ENCODE data around the gene CACNB1. TPM values are rescaled to one million over a fixed set of nuclear protein-coding genes. Genes with fewer than 3 reads are reported as not detected.

CACNB1 gene
- total and polyA plus RNA-seq, 2 of the 13 experiments (the other 11 are each of a cell fraction or from before 2014, with no cell fraction given): 0.75 to 1.5 TPM

DNA sequence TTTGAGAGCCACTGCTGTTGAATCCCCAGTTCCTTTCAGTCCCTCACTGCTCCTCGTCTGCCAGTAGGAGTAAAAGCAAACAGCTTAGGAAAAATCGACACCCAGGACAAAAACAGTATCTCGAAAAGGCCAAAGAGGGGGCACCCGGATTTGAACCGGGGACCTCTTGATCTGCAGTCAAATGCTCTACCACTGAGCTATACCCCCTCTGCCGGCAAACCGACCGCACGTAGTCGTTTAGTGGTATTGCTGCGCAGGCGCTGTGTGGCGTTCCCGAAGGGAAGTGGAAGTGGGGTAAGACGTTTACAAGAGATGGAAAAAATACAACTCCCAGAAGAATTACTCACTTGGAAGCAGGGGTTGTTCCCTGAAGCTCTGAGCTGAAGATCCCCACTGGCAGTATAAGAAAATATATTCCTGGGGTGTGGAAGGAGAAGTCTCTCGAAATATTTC lies 43.8 kb downstream of the CACNB1 start (continued):
- no peak for TF ChIP-seq ZBTB20 (CRISPR knock-in tag; IDR thresholded peaks at IDR 0.05; ENCODE audit: borderline replicate concordance, low read depth)
- TF ChIP-seq, protein P1, sequence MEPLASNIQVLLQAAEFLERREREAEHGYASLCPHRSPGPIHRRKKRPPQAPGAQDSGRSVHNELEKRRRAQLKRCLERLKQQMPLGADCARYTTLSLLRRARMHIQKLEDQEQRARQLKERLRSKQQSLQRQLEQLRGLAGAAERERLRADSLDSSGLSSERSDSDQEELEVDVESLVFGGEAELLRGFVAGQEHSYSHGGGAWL (CRISPR knock-in tag; IDR thresholded peaks at IDR 0.05): no peak
- TF ChIP-seq, protein P2, sequence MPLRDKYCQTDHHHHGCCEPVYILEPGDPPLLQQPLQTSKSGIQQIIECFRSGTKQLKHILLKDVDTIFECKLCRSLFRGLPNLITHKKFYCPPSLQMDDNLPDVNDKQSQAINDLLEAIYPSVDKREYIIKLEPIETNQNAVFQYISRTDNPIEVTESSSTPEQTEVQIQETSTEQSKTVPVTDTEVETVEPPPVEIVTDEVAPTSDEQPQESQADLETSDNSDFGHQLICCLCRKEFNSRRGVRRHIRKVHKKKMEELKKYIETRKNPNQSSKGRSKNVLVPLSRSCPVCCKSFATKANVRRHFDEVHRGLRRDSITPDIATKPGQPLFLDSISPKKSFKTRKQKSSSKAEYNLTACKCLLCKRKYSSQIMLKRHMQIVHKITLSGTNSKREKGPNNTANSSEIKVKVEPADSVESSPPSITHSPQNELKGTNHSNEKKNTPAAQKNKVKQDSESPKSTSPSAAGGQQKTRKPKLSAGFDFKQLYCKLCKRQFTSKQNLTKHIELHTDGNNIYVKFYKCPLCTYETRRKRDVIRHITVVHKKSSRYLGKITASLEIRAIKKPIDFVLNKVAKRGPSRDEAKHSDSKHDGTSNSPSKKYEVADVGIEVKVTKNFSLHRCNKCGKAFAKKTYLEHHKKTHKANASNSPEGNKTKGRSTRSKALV (CRISPR knock-in tag; IDR thresholded peaks at IDR 0.05): no peak
- no peak for TF ChIP-seq HHEX (CRISPR knock-in tag; IDR thresholded peaks at IDR 0.05)
- no peak for TF ChIP-seq CEBPB (IDR thresholded peaks at IDR 0.05; ENCODE audit: borderline replicate concordance, low read depth, low read length)
- no peak for TF ChIP-seq SALL2 (CRISPR knock-in tag; IDR thresholded peaks at IDR 0.05)
- no peak for TF ChIP-seq NCOA1 (CRISPR knock-in tag; IDR thresholded peaks at IDR 0.05)
- no peak for TF ChIP-seq REPIN1 (CRISPR knock-in tag; IDR thresholded peaks at IDR 0.05; ENCODE audit: borderline replicate concordance, low read depth)
- no peak for TF ChIP-seq ZBTB7B (CRISPR knock-in tag; IDR thresholded peaks at IDR 0.05)
- no peak for TF ChIP-seq SOX6 (IDR thresholded peaks at IDR 0.05)
- TF ChIP-seq SOX6 (CRISPR knock-in tag; IDR thresholded peaks at IDR 0.05): no peak
- TF ChIP-seq, protein P3, sequence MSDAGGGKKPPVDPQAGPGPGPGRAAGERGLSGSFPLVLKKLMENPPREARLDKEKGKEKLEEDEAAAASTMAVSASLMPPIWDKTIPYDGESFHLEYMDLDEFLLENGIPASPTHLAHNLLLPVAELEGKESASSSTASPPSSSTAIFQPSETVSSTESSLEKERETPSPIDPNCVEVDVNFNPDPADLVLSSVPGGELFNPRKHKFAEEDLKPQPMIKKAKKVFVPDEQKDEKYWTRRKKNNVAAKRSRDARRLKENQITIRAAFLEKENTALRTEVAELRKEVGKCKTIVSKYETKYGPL (CRISPR knock-in tag; IDR thresholded peaks at IDR 0.05): peak; percentile 45; the same call in 1 of the 2 replicates
- TF ChIP-seq TMF1 (CRISPR knock-in tag; IDR thresholded peaks at IDR 0.05; ENCODE audit: low read depth): no peak
- TF ChIP-seq MEIS2 (CRISPR knock-in tag; IDR thresholded peaks at IDR 0.05): peak; percentile 38; the same call in 1 of the 2 replicates
- no peak for TF ChIP-seq ZNF775 (CRISPR knock-in tag; IDR thresholded peaks at IDR 0.05; ENCODE audit: borderline replicate concordance)
- peak; percentile 68; the same call in 1 of the 2 replicates for TF ChIP-seq FOXK1 (CRISPR knock-in tag; IDR thresholded peaks at IDR 0.05; ENCODE audit: borderline replicate concordance, low read depth)
- TF ChIP-seq HNRNPH1 (optimal IDR thresholded peaks at IDR 0.05; ENCODE audit: low read depth, low read length): peak; percentile 66
- peak; percentile 23; the same call in 1 of the 2 replicates for TF ChIP-seq KDM5A (IDR thresholded peaks at IDR 0.05; ENCODE audit: borderline replicate concordance, low read length)
- TF ChIP-seq KDM4B (CRISPR knock-in tag; IDR thresholded peaks at IDR 0.05): no peak; the same call in 1 of the 2 replicates
- no peak for TF ChIP-seq ELF4 (CRISPR knock-in tag; IDR thresholded peaks at IDR 0.05; ENCODE audit: borderline replicate concordance)
- TF ChIP-seq, protein P4, sequence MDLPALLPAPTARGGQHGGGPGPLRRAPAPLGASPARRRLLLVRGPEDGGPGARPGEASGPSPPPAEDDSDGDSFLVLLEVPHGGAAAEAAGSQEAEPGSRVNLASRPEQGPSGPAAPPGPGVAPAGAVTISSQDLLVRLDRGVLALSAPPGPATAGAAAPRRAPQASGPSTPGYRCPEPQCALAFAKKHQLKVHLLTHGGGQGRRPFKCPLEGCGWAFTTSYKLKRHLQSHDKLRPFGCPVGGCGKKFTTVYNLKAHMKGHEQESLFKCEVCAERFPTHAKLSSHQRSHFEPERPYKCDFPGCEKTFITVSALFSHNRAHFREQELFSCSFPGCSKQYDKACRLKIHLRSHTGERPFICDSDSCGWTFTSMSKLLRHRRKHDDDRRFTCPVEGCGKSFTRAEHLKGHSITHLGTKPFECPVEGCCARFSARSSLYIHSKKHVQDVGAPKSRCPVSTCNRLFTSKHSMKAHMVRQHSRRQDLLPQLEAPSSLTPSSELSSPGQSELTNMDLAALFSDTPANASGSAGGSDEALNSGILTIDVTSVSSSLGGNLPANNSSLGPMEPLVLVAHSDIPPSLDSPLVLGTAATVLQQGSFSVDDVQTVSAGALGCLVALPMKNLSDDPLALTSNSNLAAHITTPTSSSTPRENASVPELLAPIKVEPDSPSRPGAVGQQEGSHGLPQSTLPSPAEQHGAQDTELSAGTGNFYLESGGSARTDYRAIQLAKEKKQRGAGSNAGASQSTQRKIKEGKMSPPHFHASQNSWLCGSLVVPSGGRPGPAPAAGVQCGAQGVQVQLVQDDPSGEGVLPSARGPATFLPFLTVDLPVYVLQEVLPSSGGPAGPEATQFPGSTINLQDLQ (CRISPR knock-in tag; IDR thresholded peaks at IDR 0.05): no peak
- TF ChIP-seq GFI1 (CRISPR knock-in tag; IDR thresholded peaks at IDR 0.05; ENCODE audit: borderline replicate concordance): no peak; the same call in 1 of the 2 replicates
- TF ChIP-seq ZNF326 (CRISPR knock-in tag; IDR thresholded peaks at IDR 0.05; ENCODE audit: borderline replicate concordance): no peak
- TF ChIP-seq, protein P5, sequence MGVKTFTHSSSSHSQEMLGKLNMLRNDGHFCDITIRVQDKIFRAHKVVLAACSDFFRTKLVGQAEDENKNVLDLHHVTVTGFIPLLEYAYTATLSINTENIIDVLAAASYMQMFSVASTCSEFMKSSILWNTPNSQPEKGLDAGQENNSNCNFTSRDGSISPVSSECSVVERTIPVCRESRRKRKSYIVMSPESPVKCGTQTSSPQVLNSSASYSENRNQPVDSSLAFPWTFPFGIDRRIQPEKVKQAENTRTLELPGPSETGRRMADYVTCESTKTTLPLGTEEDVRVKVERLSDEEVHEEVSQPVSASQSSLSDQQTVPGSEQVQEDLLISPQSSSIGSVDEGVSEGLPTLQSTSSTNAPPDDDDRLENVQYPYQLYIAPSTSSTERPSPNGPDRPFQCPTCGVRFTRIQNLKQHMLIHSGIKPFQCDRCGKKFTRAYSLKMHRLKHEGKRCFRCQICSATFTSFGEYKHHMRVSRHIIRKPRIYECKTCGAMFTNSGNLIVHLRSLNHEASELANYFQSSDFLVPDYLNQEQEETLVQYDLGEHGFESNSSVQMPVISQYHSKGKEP (CRISPR knock-in tag; IDR thresholded peaks at IDR 0.05): no peak
- peak; percentile 55 for TF ChIP-seq FOXA3 (CRISPR knock-in tag; IDR thresholded peaks at IDR 0.05)
